ENCODE measurements around the gene BST2. TPM values are rescaled to one million over a fixed set of nuclear protein-coding genes. Genes with fewer than 3 reads are reported as not detected.

BST2 gene
- polyA plus RNA-seq, 1 donor (not counting 4 experiments of a cell fraction or from before 2014, with no cell fraction given), result 4.4 TPM

DNA sequence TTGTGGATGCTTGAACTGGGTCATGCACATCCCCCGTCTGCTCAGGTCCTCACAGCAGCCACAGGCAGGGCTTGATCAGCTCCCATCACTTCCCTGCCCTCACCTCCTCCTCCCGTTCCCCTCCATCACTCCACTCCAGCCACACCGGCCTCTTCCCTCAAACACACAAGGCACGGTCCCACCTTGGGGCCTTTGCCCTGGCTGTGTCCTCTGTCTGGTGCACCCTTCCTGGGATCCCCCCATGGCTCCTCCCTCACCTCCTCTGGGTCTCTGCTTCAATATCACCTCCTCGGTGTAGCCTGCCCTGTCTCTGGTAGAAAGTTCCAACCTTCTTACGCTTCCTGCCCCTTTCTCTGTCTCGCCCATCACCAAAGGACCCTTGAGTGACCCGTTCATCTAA lies 52.0 kb downstream of the BST2 start:
- no peaks in the 10 kb centered on the region for H3K27me3 ChIP-seq (ENCODE audit: control insufficient read depth, extremely low read depth, insufficient read depth, low read length)
- H4K20me1 ChIP-seq (ENCODE audit: control insufficient read depth, extremely low read depth, insufficient read depth, low read length), result no peaks in the 10 kb centered on the region
- no peak overlapping the region for H3K9ac ChIP-seq (ENCODE audit: control insufficient read depth, extremely low read depth, insufficient read depth, low read length)
- DNase-seq (ENCODE audit: low read depth, low spot score) (no peak), FAIRE-seq (no peak)
- no peak overlapping the region for H3K4me2 ChIP-seq (ENCODE audit: control insufficient read depth, extremely low read depth, insufficient read depth, low read depth, low read length)
- no peak overlapping the region for H3K27ac ChIP-seq (ENCODE audit: control insufficient read depth, insufficient read depth, low read length)
- no peaks in the 10 kb centered on the region for H3K79me2 ChIP-seq (ENCODE audit: control insufficient read depth, insufficient read depth, low read length)
- no peaks in the 10 kb centered on the region for H3K9me1 ChIP-seq (ENCODE audit: control insufficient read depth, extremely low read depth, insufficient read depth, low read length)
- no peak overlapping the region for H2AFZ ChIP-seq (ENCODE audit: control insufficient read depth, low read length)
- no peak for TF ChIP-seq EZH2 (IDR thresholded peaks at IDR 0.05; ENCODE audit: low read length)
- TF ChIP-seq, protein P1, sequence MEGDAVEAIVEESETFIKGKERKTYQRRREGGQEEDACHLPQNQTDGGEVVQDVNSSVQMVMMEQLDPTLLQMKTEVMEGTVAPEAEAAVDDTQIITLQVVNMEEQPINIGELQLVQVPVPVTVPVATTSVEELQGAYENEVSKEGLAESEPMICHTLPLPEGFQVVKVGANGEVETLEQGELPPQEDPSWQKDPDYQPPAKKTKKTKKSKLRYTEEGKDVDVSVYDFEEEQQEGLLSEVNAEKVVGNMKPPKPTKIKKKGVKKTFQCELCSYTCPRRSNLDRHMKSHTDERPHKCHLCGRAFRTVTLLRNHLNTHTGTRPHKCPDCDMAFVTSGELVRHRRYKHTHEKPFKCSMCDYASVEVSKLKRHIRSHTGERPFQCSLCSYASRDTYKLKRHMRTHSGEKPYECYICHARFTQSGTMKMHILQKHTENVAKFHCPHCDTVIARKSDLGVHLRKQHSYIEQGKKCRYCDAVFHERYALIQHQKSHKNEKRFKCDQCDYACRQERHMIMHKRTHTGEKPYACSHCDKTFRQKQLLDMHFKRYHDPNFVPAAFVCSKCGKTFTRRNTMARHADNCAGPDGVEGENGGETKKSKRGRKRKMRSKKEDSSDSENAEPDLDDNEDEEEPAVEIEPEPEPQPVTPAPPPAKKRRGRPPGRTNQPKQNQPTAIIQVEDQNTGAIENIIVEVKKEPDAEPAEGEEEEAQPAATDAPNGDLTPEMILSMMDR (optimal IDR thresholded peaks at IDR 0.05 in 1 of 3, IDR thresholded peaks at IDR 0.05 in 1 of 3, conservative IDR thresholded peaks at IDR 0.05 in 1 of 3; ENCODE audit: extremely low read depth in 1 of 3, insufficient read depth in 2 of 3, low read length in 3 of 3), result no peak
- no peak overlapping the region for H3K4me3 ChIP-seq (ENCODE audit: control insufficient read depth in 2 of 3, extremely low read depth in 1 of 3, insufficient read depth in 2 of 3, low read depth in 1 of 3, low read length in 3 of 3)
- H3K9me3 ChIP-seq (ENCODE audit: control insufficient read depth, low read depth, low read length), result no peaks in the 10 kb centered on the region
- H3K4me1 ChIP-seq (ENCODE audit: control insufficient read depth, extremely low read depth, insufficient read depth, low read length), result peaks cover 6% of the 10 kb centered on the region
- dilution Hi-C loops (cut with MboI; ENCODE audit: extremely low pct_ligation_motif_present, low sequenced_read_pairs), result no loop called here
- no peaks in the 10 kb centered on the region for H3K36me3 ChIP-seq (ENCODE audit: control insufficient read depth in 2 of 2, extremely low read depth in 1 of 2, insufficient read depth in 2 of 2, low read length in 2 of 2)

Other genes starting within 250 kb of the BST2 start
- gene USE1, start 190.3 kb downstream of the BST2 start, polyA plus RNA-seq, result 18.0 to 24.1 TPM (median 20.7 TPM) in 3 replicates
- gene OCEL1, start 179.4 kb downstream of the BST2 start, polyA plus RNA-seq, result 2.1 to 6.6 TPM (median 2.2 TPM) in 3 replicates
- gene NR2F6, start 159.7 kb downstream of the BST2 start, polyA plus RNA-seq, result 12.3 to 20.2 TPM (median 12.9 TPM) in 3 replicates
- gene USHBP1, start 140.9 kb downstream of the BST2 start, polyA plus RNA-seq, result not detected in 3 replicates
- 83.1 to 92.8 TPM (median 83.1 TPM) in 3 replicates for gene BABAM1, start 138.2 kb downstream of the BST2 start, polyA plus RNA-seq
- gene ANKLE1, start 123.7 kb downstream of the BST2 start, polyA plus RNA-seq, result 0.30 to 0.41 TPM (median 0.39 TPM) in 3 replicates
- gene ABHD8, start 102.2 kb downstream of the BST2 start, polyA plus RNA-seq, result 4.1 to 11.2 TPM (median 8.7 TPM) in 3 replicates
- gene MRPL34, start 99.8 kb downstream of the BST2 start, polyA plus RNA-seq, result 49.2 to 63.7 TPM (median 59.6 TPM) in 3 replicates
- 59.4 to 75.4 TPM (median 62.8 TPM) in 3 replicates for gene DDA1, start 96.1 kb downstream of the BST2 start, polyA plus RNA-seq
- gene ANO8, start 70.8 kb downstream of the BST2 start, polyA plus RNA-seq, result 1.1 to 2.7 TPM (median 1.6 TPM) in 3 replicates
- gene GTPBP3, start 68.1 kb downstream of the BST2 start, polyA plus RNA-seq, result 7.2 to 9.3 TPM (median 8.9 TPM) in 3 replicates
- gene PLVAP, start 28.3 kb downstream of the BST2 start, polyA plus RNA-seq, result not detected in 3 replicates
- not detected in 3 replicates for gene CCDC194, start 11.4 kb downstream of the BST2 start, polyA plus RNA-seq
- gene MVB12A, start 14.4 kb upstream of the BST2 start, polyA plus RNA-seq, result 23.3 to 36.6 TPM (median 33.0 TPM) in 3 replicates
- gene TMEM221, start 43.0 kb upstream of the BST2 start, polyA plus RNA-seq, result 0.04 to 0.08 TPM (median 0.06 TPM) in 3 replicates
- not detected in 3 replicates for gene NXNL1, start 55.3 kb upstream of the BST2 start, polyA plus RNA-seq
- 8.4 to 12.6 TPM (median 11.7 TPM) in 3 replicates for gene SLC27A1, start 64.9 kb upstream of the BST2 start, polyA plus RNA-seq
- 30.2 to 71.5 TPM (median 33.8 TPM) in 3 replicates for gene PGLS, start 106.0 kb upstream of the BST2 start, polyA plus RNA-seq
- gene COLGALT1, start 150.0 kb upstream of the BST2 start, polyA plus RNA-seq, result 89.4 to 126 TPM (median 90.9 TPM) in 3 replicates